Measurements from ENCODE around the gene PRDM16.

Gene PRDM16

GRCh38 chr1:3183411-3183810, 114.4 kb downstream of the PRDM16 start:
- no peak for DNase-seq (ENCODE audit: low read depth)

GRCh38 chr1:3183813-3184212, 114.8 kb downstream of the PRDM16 start:
- DNase-seq (ENCODE audit: low read depth), result no peak

GRCh38 chr1:3184666-3185065, 115.7 kb downstream of the PRDM16 start:
- DNase-seq (ENCODE audit: low read depth), result no peak

- DNase-seq (ENCODE audit: low read depth), result no peak
Measured at GRCh38 chr1:3185896-3186525, 117.0 kb downstream of the PRDM16 start.

- no peak for DNase-seq (ENCODE audit: low read depth)
Measured at GRCh38 chr1:3186526-3186921, 117.5 kb downstream of the PRDM16 start.

GRCh38 chr1:3187415-3188149, 118.6 kb downstream of the PRDM16 start:
- no peak for DNase-seq (ENCODE audit: low read depth)

GRCh38 chr1:3188150-3188971, 119.4 kb downstream of the PRDM16 start:
- DNase-seq (ENCODE audit: low read depth), result no peak

GRCh38 chr1:3190256-3191041, 121.4 kb downstream of the PRDM16 start:
- no peak for DNase-seq (ENCODE audit: low read depth)

- no peak for DNase-seq (ENCODE audit: low read depth)
Measured at GRCh38 chr1:3192361-3192760, 123.4 kb downstream of the PRDM16 start.

GRCh38 chr1:3192825-3193224, 123.8 kb downstream of the PRDM16 start:
- DNase-seq (ENCODE audit: low read depth), result no peak

GRCh38 chr1:3193811-3194210, 124.8 kb downstream of the PRDM16 start:
- no peak for DNase-seq (ENCODE audit: low read depth)

GRCh38 chr1:3194760-3195479, 125.9 kb downstream of the PRDM16 start:
- no peak for DNase-seq (ENCODE audit: low read depth)

- no peak for DNase-seq (ENCODE audit: low read depth)
Measured at GRCh38 chr1:3195480-3195815, 126.4 kb downstream of the PRDM16 start.

- DNase-seq (ENCODE audit: low read depth), result no peak
Measured at GRCh38 chr1:3195966-3196515, 127.0 kb downstream of the PRDM16 start.

GRCh38 chr1:3196577-3197245, 127.7 kb downstream of the PRDM16 start:
- no peak for DNase-seq (ENCODE audit: low read depth)

- DNase-seq (ENCODE audit: low read depth), result no peak
Measured at GRCh38 chr1:3197781-3198316, 128.8 kb downstream of the PRDM16 start.

- DNase-seq (ENCODE audit: low read depth), result no peak
Measured at GRCh38 chr1:3198371-3199271, 129.6 kb downstream of the PRDM16 start.

- no peak for DNase-seq (ENCODE audit: low read depth)
Measured at GRCh38 chr1:3204725-3205124, 135.7 kb downstream of the PRDM16 start.

- no peak for DNase-seq (ENCODE audit: low read depth)
Measured at GRCh38 chr1:3205815-3206214, 136.8 kb downstream of the PRDM16 start.
